ENCODE results near the gene DPM3.

DNA sequence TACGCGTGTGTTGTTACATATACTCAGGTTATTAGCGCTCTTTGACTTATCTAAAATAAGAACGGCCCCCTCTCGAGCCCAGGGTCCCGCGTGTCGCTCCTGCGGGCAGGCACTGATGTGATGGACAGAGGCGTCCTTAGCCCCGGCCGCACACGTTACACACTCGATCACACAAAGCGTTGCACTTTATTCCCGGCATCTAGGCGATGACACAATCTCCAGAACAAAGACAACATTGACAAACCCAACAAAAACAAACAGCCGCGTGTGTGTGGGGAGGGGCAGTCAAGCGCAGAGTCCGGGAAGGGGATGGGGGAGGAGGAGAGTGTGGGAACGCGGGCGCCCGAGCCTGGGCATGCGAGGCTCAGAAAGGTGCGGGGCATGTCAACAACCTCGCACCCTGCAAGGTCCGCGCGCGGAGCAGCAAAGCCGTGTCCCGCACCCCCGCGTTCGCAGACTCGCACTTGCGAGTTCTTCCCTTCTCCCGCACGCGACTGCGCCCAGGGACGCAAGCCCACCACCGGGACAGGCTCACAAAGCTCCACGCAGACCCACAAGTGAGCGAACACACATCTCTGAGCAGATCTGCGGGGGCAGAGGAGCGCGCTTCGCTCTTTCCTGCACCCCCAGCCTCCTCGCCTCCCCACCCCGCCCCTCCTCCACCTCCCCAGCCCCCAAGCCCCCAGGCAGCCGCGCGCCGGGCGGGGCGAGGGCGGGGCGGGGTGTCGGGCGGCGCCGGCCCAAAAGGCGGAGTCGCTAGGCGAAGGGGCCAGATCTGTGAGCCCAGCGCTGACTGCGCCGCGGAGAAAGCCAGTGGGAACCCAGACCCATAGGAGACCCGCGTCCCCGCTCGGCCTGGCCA, 13.0 kb downstream of the DPM3 start, which contains the start of gene EFNA1:
- TF ChIP-seq YY1 (tag by site-specific recombination; IDR thresholded peaks at IDR 0.05) (no peak), ZNF777 (tag by site-specific recombination; IDR thresholded peaks at IDR 0.05; ENCODE audit: borderline replicate concordance) (no peak), SP2 (tag by site-specific recombination; IDR thresholded peaks at IDR 0.05) (peak; percentile 19; the same call in 1 of the 2 replicates), GLI2 (tag by site-specific recombination; IDR thresholded peaks at IDR 0.05; ENCODE audit: borderline replicate concordance, low read depth) (no peak; the same call in 1 of the 2 replicates), RBAK (tag by site-specific recombination; IDR thresholded peaks at IDR 0.05) (no peak), ZNF610 (tag by site-specific recombination; IDR thresholded peaks at IDR 0.05; ENCODE audit: borderline replicate concordance) (peak; percentile 31; the same call in 1 of the 2 replicates), MYNN (tag by site-specific recombination; IDR thresholded peaks at IDR 0.05; ENCODE audit: borderline replicate concordance) (no peak; the same call in 1 of the 2 replicates)
- TF ChIP-seq, protein P1, sequence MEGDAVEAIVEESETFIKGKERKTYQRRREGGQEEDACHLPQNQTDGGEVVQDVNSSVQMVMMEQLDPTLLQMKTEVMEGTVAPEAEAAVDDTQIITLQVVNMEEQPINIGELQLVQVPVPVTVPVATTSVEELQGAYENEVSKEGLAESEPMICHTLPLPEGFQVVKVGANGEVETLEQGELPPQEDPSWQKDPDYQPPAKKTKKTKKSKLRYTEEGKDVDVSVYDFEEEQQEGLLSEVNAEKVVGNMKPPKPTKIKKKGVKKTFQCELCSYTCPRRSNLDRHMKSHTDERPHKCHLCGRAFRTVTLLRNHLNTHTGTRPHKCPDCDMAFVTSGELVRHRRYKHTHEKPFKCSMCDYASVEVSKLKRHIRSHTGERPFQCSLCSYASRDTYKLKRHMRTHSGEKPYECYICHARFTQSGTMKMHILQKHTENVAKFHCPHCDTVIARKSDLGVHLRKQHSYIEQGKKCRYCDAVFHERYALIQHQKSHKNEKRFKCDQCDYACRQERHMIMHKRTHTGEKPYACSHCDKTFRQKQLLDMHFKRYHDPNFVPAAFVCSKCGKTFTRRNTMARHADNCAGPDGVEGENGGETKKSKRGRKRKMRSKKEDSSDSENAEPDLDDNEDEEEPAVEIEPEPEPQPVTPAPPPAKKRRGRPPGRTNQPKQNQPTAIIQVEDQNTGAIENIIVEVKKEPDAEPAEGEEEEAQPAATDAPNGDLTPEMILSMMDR (tag by site-specific recombination; IDR thresholded peaks at IDR 0.05), result no peak; the same call in 1 of the 2 replicates
- TF ChIP-seq, protein P2, sequence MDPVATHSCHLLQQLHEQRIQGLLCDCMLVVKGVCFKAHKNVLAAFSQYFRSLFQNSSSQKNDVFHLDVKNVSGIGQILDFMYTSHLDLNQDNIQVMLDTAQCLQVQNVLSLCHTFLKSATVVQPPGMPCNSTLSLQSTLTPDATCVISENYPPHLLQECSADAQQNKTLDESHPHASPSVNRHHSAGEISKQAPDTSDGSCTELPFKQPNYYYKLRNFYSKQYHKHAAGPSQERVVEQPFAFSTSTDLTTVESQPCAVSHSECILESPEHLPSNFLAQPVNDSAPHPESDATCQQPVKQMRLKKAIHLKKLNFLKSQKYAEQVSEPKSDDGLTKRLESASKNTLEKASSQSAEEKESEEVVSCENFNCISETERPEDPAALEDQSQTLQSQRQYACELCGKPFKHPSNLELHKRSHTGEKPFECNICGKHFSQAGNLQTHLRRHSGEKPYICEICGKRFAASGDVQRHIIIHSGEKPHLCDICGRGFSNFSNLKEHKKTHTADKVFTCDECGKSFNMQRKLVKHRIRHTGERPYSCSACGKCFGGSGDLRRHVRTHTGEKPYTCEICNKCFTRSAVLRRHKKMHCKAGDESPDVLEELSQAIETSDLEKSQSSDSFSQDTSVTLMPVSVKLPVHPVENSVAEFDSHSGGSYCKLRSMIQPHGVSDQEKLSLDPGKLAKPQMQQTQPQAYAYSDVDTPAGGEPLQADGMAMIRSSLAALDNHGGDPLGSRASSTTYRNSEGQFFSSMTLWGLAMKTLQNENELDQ (tag by site-specific recombination; IDR thresholded peaks at IDR 0.05; ENCODE audit: low read depth), result no peak
- TF ChIP-seq, protein P3, sequence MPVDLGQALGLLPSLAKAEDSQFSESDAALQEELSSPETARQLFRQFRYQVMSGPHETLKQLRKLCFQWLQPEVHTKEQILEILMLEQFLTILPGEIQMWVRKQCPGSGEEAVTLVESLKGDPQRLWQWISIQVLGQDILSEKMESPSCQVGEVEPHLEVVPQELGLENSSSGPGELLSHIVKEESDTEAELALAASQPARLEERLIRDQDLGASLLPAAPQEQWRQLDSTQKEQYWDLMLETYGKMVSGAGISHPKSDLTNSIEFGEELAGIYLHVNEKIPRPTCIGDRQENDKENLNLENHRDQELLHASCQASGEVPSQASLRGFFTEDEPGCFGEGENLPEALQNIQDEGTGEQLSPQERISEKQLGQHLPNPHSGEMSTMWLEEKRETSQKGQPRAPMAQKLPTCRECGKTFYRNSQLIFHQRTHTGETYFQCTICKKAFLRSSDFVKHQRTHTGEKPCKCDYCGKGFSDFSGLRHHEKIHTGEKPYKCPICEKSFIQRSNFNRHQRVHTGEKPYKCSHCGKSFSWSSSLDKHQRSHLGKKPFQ (tag by site-specific recombination; IDR thresholded peaks at IDR 0.05), result peak; percentile 73
- TF ChIP-seq, protein P4, sequence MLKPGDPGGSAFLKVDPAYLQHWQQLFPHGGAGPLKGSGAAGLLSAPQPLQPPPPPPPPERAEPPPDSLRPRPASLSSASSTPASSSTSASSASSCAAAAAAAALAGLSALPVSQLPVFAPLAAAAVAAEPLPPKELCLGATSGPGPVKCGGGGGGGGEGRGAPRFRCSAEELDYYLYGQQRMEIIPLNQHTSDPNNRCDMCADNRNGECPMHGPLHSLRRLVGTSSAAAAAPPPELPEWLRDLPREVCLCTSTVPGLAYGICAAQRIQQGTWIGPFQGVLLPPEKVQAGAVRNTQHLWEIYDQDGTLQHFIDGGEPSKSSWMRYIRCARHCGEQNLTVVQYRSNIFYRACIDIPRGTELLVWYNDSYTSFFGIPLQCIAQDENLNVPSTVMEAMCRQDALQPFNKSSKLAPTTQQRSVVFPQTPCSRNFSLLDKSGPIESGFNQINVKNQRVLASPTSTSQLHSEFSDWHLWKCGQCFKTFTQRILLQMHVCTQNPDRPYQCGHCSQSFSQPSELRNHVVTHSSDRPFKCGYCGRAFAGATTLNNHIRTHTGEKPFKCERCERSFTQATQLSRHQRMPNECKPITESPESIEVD (tag by site-specific recombination; IDR thresholded peaks at IDR 0.05), result 0 out of 2 replicates have a peak, but pooled peaks have one; percentile 23
- TF ChIP-seq, protein P5, sequence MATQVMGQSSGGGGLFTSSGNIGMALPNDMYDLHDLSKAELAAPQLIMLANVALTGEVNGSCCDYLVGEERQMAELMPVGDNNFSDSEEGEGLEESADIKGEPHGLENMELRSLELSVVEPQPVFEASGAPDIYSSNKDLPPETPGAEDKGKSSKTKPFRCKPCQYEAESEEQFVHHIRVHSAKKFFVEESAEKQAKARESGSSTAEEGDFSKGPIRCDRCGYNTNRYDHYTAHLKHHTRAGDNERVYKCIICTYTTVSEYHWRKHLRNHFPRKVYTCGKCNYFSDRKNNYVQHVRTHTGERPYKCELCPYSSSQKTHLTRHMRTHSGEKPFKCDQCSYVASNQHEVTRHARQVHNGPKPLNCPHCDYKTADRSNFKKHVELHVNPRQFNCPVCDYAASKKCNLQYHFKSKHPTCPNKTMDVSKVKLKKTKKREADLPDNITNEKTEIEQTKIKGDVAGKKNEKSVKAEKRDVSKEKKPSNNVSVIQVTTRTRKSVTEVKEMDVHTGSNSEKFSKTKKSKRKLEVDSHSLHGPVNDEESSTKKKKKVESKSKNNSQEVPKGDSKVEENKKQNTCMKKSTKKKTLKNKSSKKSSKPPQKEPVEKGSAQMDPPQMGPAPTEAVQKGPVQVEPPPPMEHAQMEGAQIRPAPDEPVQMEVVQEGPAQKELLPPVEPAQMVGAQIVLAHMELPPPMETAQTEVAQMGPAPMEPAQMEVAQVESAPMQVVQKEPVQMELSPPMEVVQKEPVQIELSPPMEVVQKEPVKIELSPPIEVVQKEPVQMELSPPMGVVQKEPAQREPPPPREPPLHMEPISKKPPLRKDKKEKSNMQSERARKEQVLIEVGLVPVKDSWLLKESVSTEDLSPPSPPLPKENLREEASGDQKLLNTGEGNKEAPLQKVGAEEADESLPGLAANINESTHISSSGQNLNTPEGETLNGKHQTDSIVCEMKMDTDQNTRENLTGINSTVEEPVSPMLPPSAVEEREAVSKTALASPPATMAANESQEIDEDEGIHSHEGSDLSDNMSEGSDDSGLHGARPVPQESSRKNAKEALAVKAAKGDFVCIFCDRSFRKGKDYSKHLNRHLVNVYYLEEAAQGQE (tag by site-specific recombination; IDR thresholded peaks at IDR 0.05), result peak; percentile 42; the same call in 1 of the 2 replicates
- TF ChIP-seq, protein P6, sequence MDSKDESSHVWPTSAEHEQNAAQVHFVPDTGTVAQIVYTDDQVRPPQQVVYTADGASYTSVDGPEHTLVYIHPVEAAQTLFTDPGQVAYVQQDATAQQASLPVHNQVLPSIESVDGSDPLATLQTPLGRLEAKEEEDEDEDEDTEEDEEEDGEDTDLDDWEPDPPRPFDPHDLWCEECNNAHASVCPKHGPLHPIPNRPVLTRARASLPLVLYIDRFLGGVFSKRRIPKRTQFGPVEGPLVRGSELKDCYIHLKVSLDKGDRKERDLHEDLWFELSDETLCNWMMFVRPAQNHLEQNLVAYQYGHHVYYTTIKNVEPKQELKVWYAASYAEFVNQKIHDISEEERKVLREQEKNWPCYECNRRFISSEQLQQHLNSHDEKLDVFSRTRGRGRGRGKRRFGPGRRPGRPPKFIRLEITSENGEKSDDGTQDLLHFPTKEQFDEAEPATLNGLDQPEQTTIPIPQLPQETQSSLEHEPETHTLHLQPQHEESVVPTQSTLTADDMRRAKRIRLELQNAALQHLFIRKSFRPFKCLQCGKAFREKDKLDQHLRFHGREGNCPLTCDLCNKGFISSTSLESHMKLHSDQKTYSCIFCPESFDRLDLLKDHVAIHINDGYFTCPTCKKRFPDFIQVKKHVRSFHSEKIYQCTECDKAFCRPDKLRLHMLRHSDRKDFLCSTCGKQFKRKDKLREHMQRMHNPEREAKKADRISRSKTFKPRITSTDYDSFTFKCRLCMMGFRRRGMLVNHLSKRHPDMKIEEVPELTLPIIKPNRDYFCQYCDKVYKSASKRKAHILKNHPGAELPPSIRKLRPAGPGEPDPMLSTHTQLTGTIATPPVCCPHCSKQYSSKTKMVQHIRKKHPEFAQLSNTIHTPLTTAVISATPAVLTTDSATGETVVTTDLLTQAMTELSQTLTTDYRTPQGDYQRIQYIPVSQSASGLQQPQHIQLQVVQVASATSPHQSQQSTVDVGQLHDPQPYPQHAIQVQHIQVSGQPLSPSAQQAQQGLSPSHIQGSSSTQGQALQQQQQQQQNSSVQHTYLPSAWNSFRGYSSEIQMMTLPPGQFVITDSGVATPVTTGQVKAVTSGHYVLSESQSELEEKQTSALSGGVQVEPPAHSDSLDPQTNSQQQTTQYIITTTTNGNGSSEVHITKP (tag by site-specific recombination; IDR thresholded peaks at IDR 0.05), result peak; percentile 54
- TF ChIP-seq, protein P7, sequence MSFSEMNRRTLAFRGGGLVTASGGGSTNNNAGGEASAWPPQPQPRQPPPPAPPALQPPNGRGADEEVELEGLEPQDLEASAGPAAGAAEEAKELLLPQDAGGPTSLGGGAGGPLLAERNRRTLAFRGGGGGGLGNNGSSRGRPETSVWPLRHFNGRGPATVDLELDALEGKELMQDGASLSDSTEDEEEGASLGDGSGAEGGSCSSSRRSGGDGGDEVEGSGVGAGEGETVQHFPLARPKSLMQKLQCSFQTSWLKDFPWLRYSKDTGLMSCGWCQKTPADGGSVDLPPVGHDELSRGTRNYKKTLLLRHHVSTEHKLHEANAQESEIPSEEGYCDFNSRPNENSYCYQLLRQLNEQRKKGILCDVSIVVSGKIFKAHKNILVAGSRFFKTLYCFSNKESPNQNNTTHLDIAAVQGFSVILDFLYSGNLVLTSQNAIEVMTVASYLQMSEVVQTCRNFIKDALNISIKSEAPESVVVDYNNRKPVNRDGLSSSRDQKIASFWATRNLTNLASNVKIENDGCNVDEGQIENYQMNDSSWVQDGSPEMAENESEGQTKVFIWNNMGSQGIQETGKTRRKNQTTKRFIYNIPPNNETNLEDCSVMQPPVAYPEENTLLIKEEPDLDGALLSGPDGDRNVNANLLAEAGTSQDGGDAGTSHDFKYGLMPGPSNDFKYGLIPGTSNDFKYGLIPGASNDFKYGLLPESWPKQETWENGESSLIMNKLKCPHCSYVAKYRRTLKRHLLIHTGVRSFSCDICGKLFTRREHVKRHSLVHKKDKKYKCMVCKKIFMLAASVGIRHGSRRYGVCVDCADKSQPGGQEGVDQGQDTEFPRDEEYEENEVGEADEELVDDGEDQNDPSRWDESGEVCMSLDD (tag by site-specific recombination; IDR thresholded peaks at IDR 0.05), result peak; percentile 83; the same call in 1 of the 2 replicates
